ENCODE measurements around the gene SUCO. TPM values are rescaled to one million over a fixed set of nuclear protein-coding genes. Genes with fewer than 3 reads are reported as not detected.

Gene SUCO
- total and polyA plus RNA-seq, 2 of the 4 experiments (the other 2 are of a cell fraction) = 11.4 to 21.5 TPM

- dilution Hi-C loops (cut with HindIII; ENCODE audit: low sequenced_read_pairs, unreplicated experiment) = no loop called here
Observed at GRCh38 chr1:172559572-172560210, 26.7 kb downstream of the SUCO start.

More at GRCh38 chr1:172559572-172560210, 26.7 kb downstream of the SUCO start:
- Histone ChIP-seq H4K8ac (ENCODE audit: low read depth in 2 of 2, low read length in 2 of 2) (no peak overlapping the region), H2BK5ac (ENCODE audit: low read depth, low read length, poor library complexity, severe bottlenecking) (no peak overlapping the region), H2AFZ (replicated peaks; ENCODE audit: low read length, poor library complexity) (no peak overlapping the region), H4K20me1 (ENCODE audit: insufficient read depth, low read length) (0 out of 2 replicates have a peak, but pooled peaks cover 6% of the 10 kb centered on the region), H3K14ac (replicated peaks; ENCODE audit: low read depth, low read length) (no peak overlapping the region), H3K56ac (ENCODE audit: extremely low read depth, insufficient read depth, low read length) (no peak overlapping the region), H3K27me3 (ENCODE audit: control insufficient read depth, insufficient read depth, low read length) (no peaks in the 10 kb centered on the region), H3K4me1 (ENCODE audit: control insufficient read depth, insufficient read depth, low read length) (peaks cover 3% of the 10 kb centered on the region; the same call in 1 of the 2 replicates), H2BK20ac (ENCODE audit: low read depth, low read length) (no peak overlapping the region), H3K27ac (ENCODE audit: insufficient read depth, low read length) (no peak overlapping the region), H3K23ac (ENCODE audit: low read depth, low read length) (no peak overlapping the region), H2AK5ac (ENCODE audit: low read depth, low read length) (no peak overlapping the region), H3K9me1 (ENCODE audit: insufficient read depth, low read length) (peaks cover 8% of the 10 kb centered on the region), H2BK120ac (ENCODE audit: low read depth, low read length) (no peak overlapping the region), H3K4me3 (ENCODE audit: insufficient read depth, low read depth, low read length) (no peak overlapping the region), H3K79me1 (ENCODE audit: low read depth in 1 of 2, low read length in 2 of 2) (peaks cover 30 to 54% of the 10 kb centered on the region in 2 experiments), H2AK9ac (replicated peaks; ENCODE audit: low read depth, low read length, poor library complexity) (no peak overlapping the region), H2BK15ac (ENCODE audit: low read depth, low read length) (no peak overlapping the region), H4K5ac (ENCODE audit: low read depth, low read length) (no peak overlapping the region), H3K36me3 (ENCODE audit: control insufficient read depth, insufficient read depth, low read length) (peaks cover 14% of the 10 kb centered on the region), H3K9ac (ENCODE audit: low read depth, low read length) (no peak overlapping the region), H3K9me3 (ENCODE audit: control insufficient read depth, insufficient read depth, low read length) (no peaks in the 10 kb centered on the region), H3K4ac (ENCODE audit: low read depth, low read length) (no peak overlapping the region), H4K91ac (ENCODE audit: insufficient read depth, low read depth, low read length) (no peak overlapping the region), H3K4me2 (ENCODE audit: low read depth, low read length) (no peak overlapping the region), H3K18ac (ENCODE audit: low read depth, low read length) (no peak overlapping the region)
- in situ Hi-C loops (cut with MboI; ENCODE audit: low sequenced_read_pairs) = no loop called here
- POLR2A ChIA-PET (ENCODE audit: unreplicated experiment) = no interaction called here
- CTCF ChIA-PET = no interaction called here
- WGBS, 2 experiments (ENCODE audit: extremely low coverage in 2 of 2, insufficient read length in 1 of 2) = 50% methylated on average over 1 of the region's 4 CpGs; no CpG with 5 or more reads in 1 of the 2 experiments
- ATAC-seq (ENCODE audit: low read depth) (no peak), DNase-seq (no peak)
- intact Hi-C loops (cut with micrococcal nuclease) = no loop called here
- TF ChIP-seq RCOR1 (IDR thresholded peaks at IDR 0.05; ENCODE audit: insufficient replicate concordance, low read length) (no peak), MAZ (IDR thresholded peaks at IDR 0.05; ENCODE audit: borderline replicate concordance, low read depth, low read length) (no peak), CEBPB (IDR thresholded peaks at IDR 0.05; ENCODE audit: low read depth, low read length) (no peak), RAD21 (IDR thresholded peaks at IDR 0.05; ENCODE audit: low read length) (no peak), SMC3 (IDR thresholded peaks at IDR 0.05; ENCODE audit: low read depth, low read length) (no peak), CTCF (conservative IDR thresholded peaks at IDR 0.05; ENCODE audit: low read depth, low read length) (no peak), POLR2A (IDR thresholded peaks at IDR 0.05; ENCODE audit: low read depth, low read length) (no peak), ELK1 (IDR thresholded peaks at IDR 0.05; ENCODE audit: borderline replicate concordance, low read depth, low read length) (no peak), BHLHE40 (IDR thresholded peaks at IDR 0.05; ENCODE audit: low read depth, low read length) (no peak), NFE2L2 (IDR thresholded peaks at IDR 0.05; ENCODE audit: low read depth, low read length) (no peak), MAFK (IDR thresholded peaks at IDR 0.05; ENCODE audit: low read depth, low read length) (no peak), USF2 (IDR thresholded peaks at IDR 0.05; ENCODE audit: low read depth, low read length) (no peak), FOS (IDR thresholded peaks at IDR 0.05; ENCODE audit: low read depth, low read length) (no peak), MXI1 (IDR thresholded peaks at IDR 0.05; ENCODE audit: borderline replicate concordance, low read depth, low read length) (no peak), RFX5 (IDR thresholded peaks at IDR 0.05; ENCODE audit: low read depth, low read length) (no peak), CHD1 (IDR thresholded peaks at IDR 0.05; ENCODE audit: low read depth, low read length) (no peak)
- BruUV-seq (replicated peaks) = no TSS peak

Data from IMR-90 (cell line).